Stimulated activated naive CD4-positive, alpha-beta T cell (primary cell): ENCODE data around the gene CSNK1E.

ENCODE experiments used
- DNase-seq, 6 experiments: peaks; one replicate each; lab custom pipeline; 2025; lab: John Stamatoyannopoulos, UW

The CSNK1E gene

DNA sequence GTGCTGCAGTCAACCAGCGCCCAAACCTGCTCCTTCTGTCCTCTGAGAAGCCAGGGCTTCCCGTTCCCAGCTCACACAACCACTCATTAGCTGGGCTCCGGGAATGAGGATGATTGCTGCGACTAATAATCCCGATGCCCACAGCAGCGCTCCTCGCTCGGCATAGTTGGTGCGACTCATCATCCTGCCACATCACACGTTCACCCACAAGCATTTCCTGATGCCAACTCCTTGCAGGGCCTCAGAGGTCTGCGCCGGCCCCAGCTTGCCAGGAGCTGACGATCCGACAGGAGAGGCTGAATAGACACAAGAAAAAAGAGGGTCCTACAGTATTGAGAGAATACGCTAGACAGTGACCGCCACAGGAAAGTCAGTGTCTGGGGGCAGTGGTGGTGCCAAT is 10.6 kb upstream of the CSNK1E start:
- DNase-seq, result no peak

- no peak for DNase-seq
These were observed 10.2 kb upstream of the CSNK1E start for GRCh38 chr22:38327396-38327795.

DNA sequence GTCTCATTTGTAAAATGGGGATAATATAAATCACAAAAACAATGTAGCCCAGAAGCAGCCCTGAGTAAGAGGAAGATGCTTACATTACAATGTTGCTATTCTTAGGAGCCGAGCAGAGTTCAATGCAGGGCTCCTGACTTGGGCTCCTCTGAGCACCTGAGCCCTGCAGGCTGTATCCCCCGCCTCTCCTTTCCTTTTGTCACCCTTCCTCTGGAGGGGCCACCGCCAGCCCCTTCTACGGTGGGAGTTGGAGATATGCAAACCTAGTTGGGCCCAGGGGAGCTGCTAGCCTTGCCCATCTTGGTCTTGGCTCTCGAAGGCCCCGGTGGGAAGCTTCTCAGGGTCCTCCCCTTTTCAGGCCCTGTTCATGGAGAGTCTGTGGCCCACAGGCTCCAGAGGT is 8.4 kb upstream of the CSNK1E start:
- DNase-seq, result no peak

DNA sequence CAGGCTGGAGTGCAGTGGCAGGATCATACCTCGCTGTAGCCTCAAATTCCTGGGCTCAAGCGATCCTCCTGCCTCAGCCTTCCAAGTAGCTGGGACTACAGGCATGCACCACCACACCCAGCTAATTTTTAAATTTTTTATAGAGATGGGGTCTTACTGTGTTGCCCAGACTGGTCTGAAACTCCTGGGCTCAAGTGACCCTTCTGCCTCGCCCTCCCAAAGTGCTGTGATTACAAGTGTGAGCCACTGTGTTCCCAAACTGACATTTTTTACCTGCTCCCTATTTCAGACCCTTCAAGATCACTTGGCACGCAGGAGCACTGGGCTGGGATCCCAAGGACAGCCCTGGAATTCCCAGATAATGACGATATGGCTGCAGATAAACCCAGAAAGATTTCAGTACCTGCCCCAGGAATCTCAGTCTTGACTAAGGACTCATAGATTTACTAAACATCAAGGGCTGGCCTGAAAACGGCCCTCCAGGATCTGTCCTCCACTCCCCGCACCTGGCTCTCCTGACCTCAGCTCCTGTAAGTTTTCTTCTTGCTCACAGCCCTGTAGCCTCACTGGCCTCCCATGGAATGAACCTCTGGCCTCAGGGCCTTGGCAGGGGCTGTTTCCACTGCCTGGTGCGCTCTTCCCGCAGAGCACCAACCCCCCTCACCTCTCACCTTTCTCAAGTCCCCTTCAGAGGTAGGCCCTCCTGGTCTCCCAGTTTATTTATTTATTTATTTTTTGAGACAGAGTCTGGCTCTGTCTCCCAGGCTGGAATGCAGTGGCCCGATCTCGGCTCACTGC is 3.6 kb upstream of the CSNK1E start:
- no peak for DNase-seq

- DNase-seq, result no peak
These were observed 1.9 kb upstream of the CSNK1E start for GRCh38 chr22:38318792-38319773.

DNA sequence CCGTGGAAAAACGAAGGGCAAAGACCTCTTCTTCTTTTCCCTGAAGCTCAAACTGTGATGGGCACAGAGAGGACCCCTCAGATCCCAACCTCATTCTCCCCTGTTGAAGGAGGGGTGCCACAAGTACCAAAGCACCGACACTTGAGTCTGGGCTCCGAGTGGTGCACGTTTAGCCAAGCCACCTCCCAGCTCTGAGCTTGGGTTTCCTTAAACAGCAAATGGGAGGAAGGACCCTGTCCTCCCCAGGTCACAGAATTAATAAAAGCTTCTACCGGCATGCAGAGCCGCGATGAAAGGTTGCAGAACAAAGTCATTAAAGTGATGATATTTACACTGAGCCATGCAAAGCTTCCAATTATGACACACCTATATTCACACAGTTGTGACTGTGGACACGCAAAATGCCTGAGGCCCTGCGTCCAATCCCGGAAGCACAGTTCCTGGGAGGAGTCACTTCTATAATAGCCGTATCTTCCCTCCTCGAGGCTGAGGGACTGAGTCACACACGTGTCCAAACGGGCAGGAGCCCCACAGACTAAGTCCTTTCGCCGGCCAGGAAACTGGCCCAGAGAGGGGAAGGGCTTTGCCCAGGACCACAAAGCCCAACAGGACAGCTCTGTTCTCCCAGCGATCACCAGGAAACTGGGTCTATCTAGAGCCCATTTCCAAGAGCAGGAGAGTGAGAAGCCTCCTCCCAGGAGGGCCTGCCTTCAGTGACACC is 922 bp upstream of the CSNK1E start:
- no peak for DNase-seq

DNA sequence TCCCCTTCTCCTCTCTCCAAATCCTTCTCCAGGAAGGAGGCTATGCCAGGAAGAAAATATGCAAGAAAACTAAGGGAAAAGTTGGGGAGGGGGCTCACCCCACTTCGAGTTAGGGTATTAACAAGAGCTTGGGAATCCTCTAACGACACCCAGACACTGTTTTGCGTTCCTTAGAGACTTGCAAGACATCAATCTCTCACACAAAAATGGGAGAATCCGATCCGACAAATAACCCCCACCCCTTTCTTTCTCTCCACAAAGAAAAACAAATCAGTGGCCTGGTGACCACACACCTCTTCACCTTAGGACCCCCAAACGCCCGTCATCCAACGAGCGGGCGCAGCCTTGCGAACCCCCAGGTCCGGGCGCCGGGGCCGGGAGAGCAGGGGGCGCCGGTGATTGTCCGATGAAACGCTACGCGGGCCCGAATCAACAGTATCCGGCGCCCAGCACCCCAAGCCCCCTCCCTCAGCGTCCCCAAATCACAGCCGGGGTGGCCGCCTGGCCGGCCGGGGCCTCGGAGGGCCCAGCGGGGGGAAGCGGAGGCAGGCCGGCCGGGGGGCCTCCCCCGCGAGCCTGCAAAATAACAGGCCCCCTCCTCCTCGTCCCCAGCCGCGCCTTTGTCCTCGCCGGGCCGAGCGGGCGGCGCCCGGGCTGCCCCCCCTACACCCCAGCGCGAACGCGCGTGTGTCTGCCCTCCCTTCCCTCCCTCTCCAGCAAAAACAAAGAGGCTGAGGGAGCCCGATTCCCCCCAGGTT is 690 bp downstream of the CSNK1E start:
- peak; percentile 36 to 80 (median 60) for DNase-seq

- peak in 3 of 6 experiments; percentile 29 to 60 (median 47) for DNase-seq
These were observed 1.3 kb downstream of the CSNK1E start for GRCh38 chr22:38315823-38316363.

- peak in 4 of 6 experiments; percentile 25 to 48 (median 35) for DNase-seq
These were observed 2.1 kb downstream of the CSNK1E start for GRCh38 chr22:38314933-38315822.

GRCh38 chr22:38314051-38314932 is 2.9 kb downstream of the CSNK1E start:
- DNase-seq, result peak in 2 of 6 experiments; percentile 19 to 36

DNA sequence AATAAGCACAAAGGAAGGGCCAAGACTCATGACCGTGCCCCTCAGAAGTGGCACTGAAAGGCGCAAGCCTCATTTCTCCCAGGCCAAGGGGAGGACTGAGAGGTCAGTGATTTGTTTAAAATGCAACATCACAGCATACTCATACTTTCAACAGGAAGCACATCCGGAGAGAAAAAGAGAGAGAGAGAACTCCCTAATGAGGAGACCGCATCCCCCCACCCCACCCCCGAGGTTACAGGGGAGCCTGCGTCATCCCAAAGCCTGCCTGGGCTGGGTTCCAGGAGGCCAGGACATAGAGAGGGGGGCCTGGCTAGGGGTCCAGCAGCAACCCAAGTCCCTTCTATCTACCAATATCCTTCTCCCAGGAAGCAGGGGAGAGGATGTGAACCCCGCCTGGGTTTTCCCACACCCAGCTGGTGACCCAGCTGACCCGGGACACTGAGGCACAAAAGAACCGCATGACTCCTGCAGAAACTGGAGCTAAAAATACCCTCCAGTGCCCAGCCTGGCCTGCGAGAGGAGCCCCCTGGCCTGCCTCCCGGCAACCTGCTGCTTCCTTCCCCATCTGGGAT is 3.8 kb downstream of the CSNK1E start:
- DNase-seq, result peak in 4 of 6 experiments; percentile 19 to 34 (median 27)

DNA sequence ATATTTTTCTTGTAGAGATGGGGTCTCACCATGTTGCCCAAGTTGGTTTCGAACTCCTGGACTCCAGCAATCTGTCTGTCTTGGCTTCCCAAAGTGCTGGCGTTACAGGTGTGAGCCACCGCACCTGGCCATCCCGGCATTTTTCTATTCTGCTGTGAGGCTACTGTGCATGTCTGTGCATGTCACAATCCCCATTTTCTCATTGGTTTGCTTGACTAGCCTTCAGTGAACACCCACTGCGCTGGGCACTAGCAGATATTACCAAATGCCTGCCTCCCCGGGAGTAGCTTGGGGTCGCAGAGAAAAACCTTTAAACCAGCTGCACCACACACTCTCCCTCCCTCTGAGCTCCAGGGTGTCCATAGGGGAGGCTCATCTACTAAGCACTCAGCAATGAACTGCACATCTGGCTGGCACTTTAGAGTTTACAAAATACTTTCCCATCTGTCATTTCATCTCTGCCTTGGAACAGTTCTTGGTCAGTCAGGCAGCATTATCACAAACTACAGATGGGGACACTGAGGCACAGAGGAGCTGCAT is 4.9 kb downstream of the CSNK1E start:
- no peak for DNase-seq

GRCh38 chr22:38311323-38311620 is 6.0 kb downstream of the CSNK1E start:
- DNase-seq, result no peak

- DNase-seq, result no peak
These were observed 6.5 kb downstream of the CSNK1E start for GRCh38 chr22:38310518-38311322.

- DNase-seq, result no peak
These were observed 7.4 kb downstream of the CSNK1E start for GRCh38 chr22:38309614-38310517.

GRCh38 chr22:38308791-38309498 is 8.3 kb downstream of the CSNK1E start:
- DNase-seq, result no peak
